ENCODE measurements around the gene GTF3C1. TPM values are rescaled to one million over a fixed set of nuclear protein-coding genes. Genes with fewer than 3 reads are reported as not detected.

GTF3C1 gene
- total RNA-seq, 1 donor: 59.0 TPM

DNA sequence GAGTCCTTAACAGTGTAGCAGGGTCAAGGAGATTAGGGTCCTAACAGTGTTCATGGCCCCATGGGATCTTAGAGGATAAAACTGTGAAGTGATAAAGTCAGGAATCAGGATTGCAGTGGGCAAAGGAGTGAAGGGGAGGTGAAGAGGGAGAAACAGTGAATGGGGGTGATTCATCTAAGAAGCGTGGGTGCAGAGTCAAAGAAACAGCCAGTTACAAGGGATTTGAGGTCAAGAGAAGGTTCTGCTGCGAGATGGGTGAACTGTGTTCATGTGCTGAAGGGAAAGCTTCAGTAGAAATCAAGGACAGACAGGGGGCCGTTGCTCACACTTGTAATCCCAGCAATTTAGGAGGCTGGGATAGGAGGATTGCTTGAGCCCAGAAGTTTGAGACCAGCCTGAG, 5.9 kb downstream of the GTF3C1 start:
- Histone ChIP-seq H4K20me1 (ENCODE audit: insufficient read depth, low read length) (peaks cover 58% of the 10 kb centered on the region), H3K9me3 (ENCODE audit: low read depth, low read length) (no peaks in the 10 kb centered on the region), H2AFZ (ENCODE audit: low read length) (no peak overlapping the region), H3K4me2 (ENCODE audit: insufficient read depth, low read length) (peak overlapping the region; percentile 25), H3K27ac (ENCODE audit: low read depth, low read length) (peak overlapping the region; percentile 0), H3K79me2 (ENCODE audit: insufficient read depth, low read length) (peaks cover 39% of the 10 kb centered on the region), H3K4me1 (ENCODE audit: insufficient read depth, low read length) (peaks cover 36% of the 10 kb centered on the region), H3K27me3 (ENCODE audit: insufficient read depth, low read length) (no peaks in the 10 kb centered on the region), H3K36me3 (ENCODE audit: insufficient read depth, low read length) (peaks cover 66% of the 10 kb centered on the region), H3K4me3 (ENCODE audit: insufficient read depth, low read length) (no peak overlapping the region)
- TF ChIP-seq, protein P1, sequence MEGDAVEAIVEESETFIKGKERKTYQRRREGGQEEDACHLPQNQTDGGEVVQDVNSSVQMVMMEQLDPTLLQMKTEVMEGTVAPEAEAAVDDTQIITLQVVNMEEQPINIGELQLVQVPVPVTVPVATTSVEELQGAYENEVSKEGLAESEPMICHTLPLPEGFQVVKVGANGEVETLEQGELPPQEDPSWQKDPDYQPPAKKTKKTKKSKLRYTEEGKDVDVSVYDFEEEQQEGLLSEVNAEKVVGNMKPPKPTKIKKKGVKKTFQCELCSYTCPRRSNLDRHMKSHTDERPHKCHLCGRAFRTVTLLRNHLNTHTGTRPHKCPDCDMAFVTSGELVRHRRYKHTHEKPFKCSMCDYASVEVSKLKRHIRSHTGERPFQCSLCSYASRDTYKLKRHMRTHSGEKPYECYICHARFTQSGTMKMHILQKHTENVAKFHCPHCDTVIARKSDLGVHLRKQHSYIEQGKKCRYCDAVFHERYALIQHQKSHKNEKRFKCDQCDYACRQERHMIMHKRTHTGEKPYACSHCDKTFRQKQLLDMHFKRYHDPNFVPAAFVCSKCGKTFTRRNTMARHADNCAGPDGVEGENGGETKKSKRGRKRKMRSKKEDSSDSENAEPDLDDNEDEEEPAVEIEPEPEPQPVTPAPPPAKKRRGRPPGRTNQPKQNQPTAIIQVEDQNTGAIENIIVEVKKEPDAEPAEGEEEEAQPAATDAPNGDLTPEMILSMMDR (IDR thresholded peaks at IDR 0.05; ENCODE audit: extremely low read depth, low read depth, low read length): no peak
- peak; percentile 73 for DNase-seq (ENCODE audit: insufficient read length, low spot score, missing footprints)

- no peak overlapping the region for H3K27ac ChIP-seq (ENCODE audit: low read depth, low read length)
- H3K79me2 ChIP-seq (ENCODE audit: insufficient read depth, low read length): peaks cover 2% of the 10 kb centered on the region
- H3K4me1 ChIP-seq (ENCODE audit: insufficient read depth, low read length): peaks cover 11% of the 10 kb centered on the region
- H3K4me2 ChIP-seq (ENCODE audit: insufficient read depth, low read length): no peak overlapping the region
- H3K9me3 ChIP-seq (ENCODE audit: low read depth, low read length): no peaks in the 10 kb centered on the region
- peaks cover 94% of the 10 kb centered on the region for H3K36me3 ChIP-seq (ENCODE audit: insufficient read depth, low read length)
- H4K20me1 ChIP-seq (ENCODE audit: insufficient read depth, low read length): peaks cover 21% of the 10 kb centered on the region
- no peaks in the 10 kb centered on the region for H3K27me3 ChIP-seq (ENCODE audit: insufficient read depth, low read length)
- no peak overlapping the region for H3K4me3 ChIP-seq (ENCODE audit: insufficient read depth, low read length)
- no peak overlapping the region for H2AFZ ChIP-seq (ENCODE audit: low read length)
- no peak for DNase-seq (ENCODE audit: insufficient read length, low spot score, missing footprints)
- TF ChIP-seq, protein P1 (IDR thresholded peaks at IDR 0.05; ENCODE audit: extremely low read depth, low read depth, low read length): no peak
Measured at GRCh38 chr16:27539636-27540035, 10.1 kb downstream of the GTF3C1 start.

DNA sequence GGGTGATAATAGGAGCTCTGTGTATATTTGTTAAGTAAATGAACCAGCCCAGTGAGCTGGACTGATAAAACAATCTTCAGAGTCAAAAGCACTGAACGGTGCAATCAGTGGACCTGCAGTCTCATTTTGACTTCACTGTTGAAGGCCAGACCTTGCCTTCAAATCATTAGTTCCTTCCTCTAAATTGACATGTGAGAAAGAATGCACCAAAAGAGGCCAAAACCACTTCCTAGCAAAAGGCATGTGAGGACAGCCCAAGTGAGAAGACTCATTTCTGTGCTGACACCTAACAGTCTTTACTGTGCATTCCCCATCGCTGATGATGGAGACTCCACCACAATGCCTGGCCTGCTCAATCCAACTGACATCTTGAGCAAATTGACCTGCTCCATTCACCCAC, 10.6 kb downstream of the GTF3C1 start:
- Histone ChIP-seq H3K9me3 (ENCODE audit: low read depth, low read length) (no peaks in the 10 kb centered on the region), H3K27ac (ENCODE audit: low read depth, low read length) (no peak overlapping the region), H3K4me1 (ENCODE audit: insufficient read depth, low read length) (peaks cover 6% of the 10 kb centered on the region), H3K36me3 (ENCODE audit: insufficient read depth, low read length) (peaks cover 91% of the 10 kb centered on the region), H4K20me1 (ENCODE audit: insufficient read depth, low read length) (peaks cover 18% of the 10 kb centered on the region), H3K4me2 (ENCODE audit: insufficient read depth, low read length) (no peak overlapping the region), H3K4me3 (ENCODE audit: insufficient read depth, low read length) (no peak overlapping the region), H2AFZ (ENCODE audit: low read length) (no peak overlapping the region), H3K27me3 (ENCODE audit: insufficient read depth, low read length) (no peaks in the 10 kb centered on the region), H3K79me2 (ENCODE audit: insufficient read depth, low read length) (peaks cover 2% of the 10 kb centered on the region)
- DNase-seq (ENCODE audit: insufficient read length, low spot score, missing footprints): no peak
- TF ChIP-seq, protein P1 (IDR thresholded peaks at IDR 0.05; ENCODE audit: extremely low read depth, low read depth, low read length): no peak

GRCh38 chr16:27538528-27538927, 11.2 kb downstream of the GTF3C1 start:
- Histone ChIP-seq H3K4me3 (ENCODE audit: insufficient read depth, low read length) (no peak overlapping the region), H3K4me2 (ENCODE audit: insufficient read depth, low read length) (no peak overlapping the region), H4K20me1 (ENCODE audit: insufficient read depth, low read length) (peaks cover 19% of the 10 kb centered on the region), H3K27me3 (ENCODE audit: insufficient read depth, low read length) (no peaks in the 10 kb centered on the region), H3K79me2 (ENCODE audit: insufficient read depth, low read length) (peaks cover 2% of the 10 kb centered on the region), H2AFZ (ENCODE audit: low read length) (no peak overlapping the region), H3K36me3 (ENCODE audit: insufficient read depth, low read length) (peaks cover 90% of the 10 kb centered on the region), H3K4me1 (ENCODE audit: insufficient read depth, low read length) (peaks cover under 1% of the 10 kb centered on the region), H3K9me3 (ENCODE audit: low read depth, low read length) (no peaks in the 10 kb centered on the region), H3K27ac (ENCODE audit: low read depth, low read length) (no peak overlapping the region)
- TF ChIP-seq, protein P1 (IDR thresholded peaks at IDR 0.05; ENCODE audit: extremely low read depth, low read depth, low read length): no peak
- no peak for DNase-seq (ENCODE audit: insufficient read length, low spot score, missing footprints)

Measured in osteoblast (primary cell).